ENCODE data around the gene MAPK1.
"Not testable (repeated sequence)": the region's sequence is repeated elsewhere in the genome, so short reads cannot be mapped to it uniquely, and the experiment has no call there.

Gene MAPK1

DNA sequence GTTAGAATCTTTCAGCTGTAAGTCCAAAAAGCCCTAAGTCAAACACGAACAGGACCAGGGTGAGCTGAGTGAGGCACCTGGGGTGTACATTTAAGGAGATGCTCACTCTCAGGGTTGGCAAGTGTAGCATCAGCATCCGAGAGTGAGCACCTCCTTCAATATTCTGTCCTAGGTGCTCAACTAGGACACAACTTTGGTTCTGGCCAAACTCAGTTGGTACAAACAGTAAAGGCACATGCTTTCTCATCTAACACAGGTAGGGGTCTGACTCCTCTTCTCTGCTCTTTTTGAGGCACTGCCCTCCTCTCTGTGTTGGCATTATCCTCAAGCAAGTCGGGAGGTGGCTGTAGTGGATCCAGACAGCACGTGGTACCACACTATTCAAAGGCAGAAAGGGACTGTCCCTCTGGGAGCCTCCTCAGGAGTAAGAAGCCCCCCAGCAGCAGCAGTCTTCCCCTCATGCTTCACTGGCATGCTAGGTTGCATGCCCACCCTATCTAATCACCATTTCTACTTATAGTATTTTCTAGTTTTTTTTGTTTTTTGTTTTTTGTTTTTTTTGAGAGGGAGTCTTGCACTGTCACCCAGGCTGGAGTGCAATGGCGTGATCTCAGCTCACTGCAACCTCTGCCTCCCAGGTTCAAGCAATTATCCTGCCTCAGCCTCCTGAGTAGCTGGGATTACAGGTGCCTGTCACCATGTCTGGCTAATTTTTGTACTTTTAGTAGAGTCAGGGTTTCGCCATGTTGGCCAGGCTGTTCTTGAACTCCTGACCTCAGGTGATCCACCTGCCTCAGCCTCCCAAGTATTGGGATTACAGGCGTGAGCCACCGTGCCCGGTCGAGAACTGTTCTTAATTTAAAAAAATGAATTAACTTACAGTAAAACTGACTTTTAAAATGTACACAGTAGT, 14.7 kb upstream of the MAPK1 start:
- TF ChIP-seq, protein P1, sequence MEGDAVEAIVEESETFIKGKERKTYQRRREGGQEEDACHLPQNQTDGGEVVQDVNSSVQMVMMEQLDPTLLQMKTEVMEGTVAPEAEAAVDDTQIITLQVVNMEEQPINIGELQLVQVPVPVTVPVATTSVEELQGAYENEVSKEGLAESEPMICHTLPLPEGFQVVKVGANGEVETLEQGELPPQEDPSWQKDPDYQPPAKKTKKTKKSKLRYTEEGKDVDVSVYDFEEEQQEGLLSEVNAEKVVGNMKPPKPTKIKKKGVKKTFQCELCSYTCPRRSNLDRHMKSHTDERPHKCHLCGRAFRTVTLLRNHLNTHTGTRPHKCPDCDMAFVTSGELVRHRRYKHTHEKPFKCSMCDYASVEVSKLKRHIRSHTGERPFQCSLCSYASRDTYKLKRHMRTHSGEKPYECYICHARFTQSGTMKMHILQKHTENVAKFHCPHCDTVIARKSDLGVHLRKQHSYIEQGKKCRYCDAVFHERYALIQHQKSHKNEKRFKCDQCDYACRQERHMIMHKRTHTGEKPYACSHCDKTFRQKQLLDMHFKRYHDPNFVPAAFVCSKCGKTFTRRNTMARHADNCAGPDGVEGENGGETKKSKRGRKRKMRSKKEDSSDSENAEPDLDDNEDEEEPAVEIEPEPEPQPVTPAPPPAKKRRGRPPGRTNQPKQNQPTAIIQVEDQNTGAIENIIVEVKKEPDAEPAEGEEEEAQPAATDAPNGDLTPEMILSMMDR (IDR thresholded peaks at IDR 0.05; ENCODE audit: low read depth, low read length): no peak

DNA sequence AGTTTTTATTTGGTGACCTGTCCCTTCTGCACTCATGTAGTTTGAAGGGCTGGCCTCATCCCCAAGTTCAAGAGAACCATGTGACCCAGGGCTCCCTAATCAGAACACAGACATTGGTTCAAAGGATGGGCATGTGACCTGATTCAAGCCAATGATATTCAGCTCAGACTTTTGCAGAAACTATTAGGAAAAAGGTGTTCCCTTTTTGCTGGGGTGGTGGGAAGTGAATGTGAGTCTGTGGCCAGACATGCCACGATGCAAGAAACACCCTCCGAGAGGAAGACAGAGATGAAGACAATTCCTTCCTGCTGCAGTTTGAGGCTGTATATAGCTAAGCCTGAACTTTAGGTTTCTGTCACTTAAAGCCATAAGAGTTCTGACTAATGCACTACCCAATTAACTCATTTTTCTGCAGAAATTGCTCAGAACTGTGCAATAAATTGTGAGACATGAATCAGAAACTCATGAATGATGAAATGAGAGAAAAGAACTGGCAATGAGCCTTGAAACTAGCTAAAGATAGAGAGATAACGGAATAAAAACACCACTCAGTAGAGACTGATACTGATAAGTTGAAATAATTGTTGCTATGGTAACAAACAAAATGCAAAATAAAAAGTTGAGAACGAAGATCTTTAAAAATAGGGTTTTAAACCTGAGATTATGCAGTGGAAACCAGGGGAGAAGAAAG, 9.2 kb upstream of the MAPK1 start:
- no peaks in the 10 kb centered on the region; the same call in 1 of the 2 replicates for H3K27me3 ChIP-seq
- TF ChIP-seq, protein P1 (IDR thresholded peaks at IDR 0.05; ENCODE audit: low read depth, low read length): no peak
- no peak for DNase-seq
- H3K4me3 ChIP-seq (ENCODE audit: low read depth, low read length): no peak overlapping the region
- no peaks in the 10 kb centered on the region for H3K9me3 ChIP-seq
- peaks cover 8% of the 10 kb centered on the region; the same call in 1 of the 2 replicates for H3K4me1 ChIP-seq
- no peaks in the 10 kb centered on the region for H3K36me3 ChIP-seq

More for the DNA sequence above, 14.7 kb upstream of the MAPK1 start:
- H3K36me3 ChIP-seq: no peaks in the 10 kb centered on the region
- H3K4me1 ChIP-seq: 0 out of 2 replicates have a peak, but pooled peaks cover 1% of the 10 kb centered on the region
- no peaks in the 10 kb centered on the region for H3K9me3 ChIP-seq
- no peak overlapping the region for H3K4me3 ChIP-seq (ENCODE audit: low read depth, low read length)
- H3K27me3 ChIP-seq: no peaks in the 10 kb centered on the region; the same call in 1 of the 2 replicates
- DNase-seq: no peak

DNA sequence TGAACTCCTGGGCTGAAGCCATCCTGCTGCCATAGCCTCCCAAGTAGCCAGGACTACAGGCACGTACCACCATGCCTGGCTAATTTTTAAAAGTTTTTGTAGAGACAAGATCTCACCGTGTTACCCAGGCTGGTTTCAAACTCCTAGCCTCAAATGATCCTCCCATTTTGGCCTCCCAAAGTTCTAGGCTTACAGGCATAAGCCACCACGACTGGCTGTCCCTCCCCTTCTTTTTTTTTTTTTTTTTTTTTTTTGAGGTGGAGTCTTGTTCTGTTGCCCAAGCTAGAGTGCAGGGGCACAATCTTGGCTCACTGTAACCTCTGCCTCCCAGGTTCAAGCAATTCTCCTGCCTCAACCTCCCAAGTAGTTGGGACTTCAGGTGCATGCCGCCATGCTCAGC, 7.5 kb upstream of the MAPK1 start:
- not testable (repeated sequence) for H3K36me3 ChIP-seq; H3K9me3 ChIP-seq; DNase-seq; H3K4me3 ChIP-seq (ENCODE audit: low read depth, low read length); H3K27me3 ChIP-seq; H3K4me1 ChIP-seq

DNA sequence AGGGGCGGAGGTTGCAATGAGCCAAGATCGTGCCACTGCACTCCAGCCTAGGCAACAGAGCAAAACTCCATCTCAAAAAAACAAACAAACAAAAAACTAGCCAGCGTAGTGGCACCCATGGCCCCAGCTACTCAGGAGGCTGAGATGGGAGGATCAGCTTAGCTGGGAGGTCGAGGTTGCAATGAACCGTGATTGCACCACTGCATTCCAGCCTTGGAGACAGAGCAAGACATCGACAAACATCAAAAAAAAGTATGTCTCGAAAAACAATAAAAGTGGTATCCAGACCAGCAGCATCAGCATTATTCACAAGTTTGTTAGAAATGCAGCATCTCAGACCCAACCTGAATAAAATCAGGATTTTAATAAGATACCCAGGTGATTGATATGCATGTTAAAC, 6.2 kb upstream of the MAPK1 start:
- DNase-seq: no peak
- TF ChIP-seq, protein P1 (IDR thresholded peaks at IDR 0.05; ENCODE audit: low read depth, low read length): no peak
- Histone ChIP-seq H3K4me3 (ENCODE audit: low read depth, low read length) (no peak overlapping the region), H3K4me1 (peaks cover 8% of the 10 kb centered on the region; the same call in 1 of the 2 replicates), H3K9me3 (no peaks in the 10 kb centered on the region), H3K36me3 (no peaks in the 10 kb centered on the region), H3K27me3 (no peaks in the 10 kb centered on the region)

DNA sequence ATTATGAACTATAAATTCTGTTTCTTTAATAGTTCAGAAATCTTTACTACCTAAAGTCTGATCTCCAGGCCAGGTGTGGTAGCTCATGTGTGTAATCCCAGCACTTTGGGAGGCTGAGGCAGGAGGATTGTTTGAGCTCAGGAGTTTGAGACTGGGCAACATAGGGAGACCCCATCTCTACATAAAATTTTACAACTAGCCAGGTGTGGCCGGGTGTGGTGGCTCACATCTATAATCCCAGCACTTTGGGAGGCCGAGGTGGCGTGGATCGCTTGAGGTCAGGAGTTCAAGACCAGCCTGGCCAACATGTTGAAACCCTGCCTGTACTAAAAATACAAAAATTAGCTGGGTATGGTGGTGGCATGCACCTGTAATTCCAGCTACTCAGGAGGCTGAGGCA, 5.3 kb upstream of the MAPK1 start:
- DNase-seq; H3K27me3 ChIP-seq; H3K9me3 ChIP-seq; H3K36me3 ChIP-seq; H3K4me1 ChIP-seq; H3K4me3 ChIP-seq (ENCODE audit: low read depth, low read length): not testable (repeated sequence)

DNA sequence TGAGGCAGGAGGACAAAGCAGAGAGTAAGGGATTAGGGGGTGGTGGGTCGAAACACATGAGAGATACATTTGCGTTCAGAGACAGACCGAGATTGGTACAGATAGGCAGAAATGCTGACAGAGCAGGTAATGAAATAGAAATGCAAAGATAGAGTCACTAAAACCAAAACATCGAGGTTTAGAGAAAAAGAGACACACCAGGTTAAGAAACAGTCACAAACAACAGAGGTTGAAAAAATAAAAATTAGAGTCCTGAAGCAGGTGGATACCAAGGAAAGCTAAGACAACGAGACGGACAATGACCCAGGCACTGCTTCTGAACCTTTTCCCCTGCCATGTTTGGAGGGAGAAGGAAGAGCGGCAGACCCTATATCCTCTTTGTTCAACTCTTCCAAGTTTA, 1.2 kb upstream of the MAPK1 start:
- TF ChIP-seq, protein P1 (IDR thresholded peaks at IDR 0.05; ENCODE audit: low read depth, low read length): no peak
- Histone ChIP-seq H3K9me3 (no peaks in the 10 kb centered on the region), H3K4me1 (0 out of 2 replicates have a peak, but pooled peaks cover 3% of the 10 kb centered on the region), H3K4me3 (ENCODE audit: low read depth, low read length) (no peak overlapping the region), H3K27me3 (no peaks in the 10 kb centered on the region; the same call in 1 of the 2 replicates), H3K36me3 (peaks cover 3% of the 10 kb centered on the region; the same call in 1 of the 2 replicates)
- DNase-seq: no peak
